ENCODE data around the gene RMND5B. TPM values are rescaled to one million over a fixed set of nuclear protein-coding genes. Genes with fewer than 3 reads are reported as not detected.

RMND5B gene
- total RNA-seq, 1 donor from 2014 or later = 81.6 TPM

GRCh38 chr5:178090856-178091255 is 40.0 kb upstream of the RMND5B start:
- DNase-seq (ENCODE audit: low spot score in 2 of 2) = no peak
- no peak overlapping the region for H3K27ac ChIP-seq
- H3K36me3 ChIP-seq = no peaks in the 10 kb centered on the region
- no peaks in the 10 kb centered on the region for H3K4me1 ChIP-seq
- intact Hi-C loops (cut with DNase I) = no loop called here
- H3K9me3 ChIP-seq = no peaks in the 10 kb centered on the region
- H3K27me3 ChIP-seq = no peaks in the 10 kb centered on the region
- TF ChIP-seq, protein P1, sequence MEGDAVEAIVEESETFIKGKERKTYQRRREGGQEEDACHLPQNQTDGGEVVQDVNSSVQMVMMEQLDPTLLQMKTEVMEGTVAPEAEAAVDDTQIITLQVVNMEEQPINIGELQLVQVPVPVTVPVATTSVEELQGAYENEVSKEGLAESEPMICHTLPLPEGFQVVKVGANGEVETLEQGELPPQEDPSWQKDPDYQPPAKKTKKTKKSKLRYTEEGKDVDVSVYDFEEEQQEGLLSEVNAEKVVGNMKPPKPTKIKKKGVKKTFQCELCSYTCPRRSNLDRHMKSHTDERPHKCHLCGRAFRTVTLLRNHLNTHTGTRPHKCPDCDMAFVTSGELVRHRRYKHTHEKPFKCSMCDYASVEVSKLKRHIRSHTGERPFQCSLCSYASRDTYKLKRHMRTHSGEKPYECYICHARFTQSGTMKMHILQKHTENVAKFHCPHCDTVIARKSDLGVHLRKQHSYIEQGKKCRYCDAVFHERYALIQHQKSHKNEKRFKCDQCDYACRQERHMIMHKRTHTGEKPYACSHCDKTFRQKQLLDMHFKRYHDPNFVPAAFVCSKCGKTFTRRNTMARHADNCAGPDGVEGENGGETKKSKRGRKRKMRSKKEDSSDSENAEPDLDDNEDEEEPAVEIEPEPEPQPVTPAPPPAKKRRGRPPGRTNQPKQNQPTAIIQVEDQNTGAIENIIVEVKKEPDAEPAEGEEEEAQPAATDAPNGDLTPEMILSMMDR (IDR thresholded peaks at IDR 0.05) = no peak
- H3K4me3 ChIP-seq = no peak overlapping the region

GRCh38 chr5:178093134-178093533 is 37.7 kb upstream of the RMND5B start:
- DNase-seq (ENCODE audit: low spot score in 2 of 2) = no peak
- TF ChIP-seq, protein P1 (IDR thresholded peaks at IDR 0.05) = no peak
- intact Hi-C loops (cut with DNase I) = no loop called here

DNA sequence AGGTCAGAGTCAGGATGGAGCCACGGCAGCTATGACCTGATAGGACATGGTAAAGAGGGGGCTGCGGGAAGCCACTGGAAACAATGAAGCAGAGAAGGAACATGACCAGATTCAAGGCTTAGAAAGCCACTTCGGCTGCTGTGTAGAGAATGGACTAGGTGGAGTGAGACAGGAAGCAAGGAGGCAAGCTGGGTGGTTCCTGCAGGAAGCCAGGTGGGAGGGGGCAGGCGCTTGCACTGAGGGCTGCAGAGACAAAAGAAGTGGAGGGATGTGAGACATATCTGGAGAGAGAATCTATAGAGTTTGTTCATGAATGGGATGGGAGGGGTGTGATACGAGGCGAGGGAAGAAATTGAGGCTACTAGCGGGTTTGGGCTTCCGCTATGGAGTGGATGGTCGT is 36.5 kb upstream of the RMND5B start:
- Histone ChIP-seq H3K9me3 (no peaks in the 10 kb centered on the region), H3K27ac (no peak overlapping the region), H3K4me3 (no peak overlapping the region), H3K4me1 (no peaks in the 10 kb centered on the region), H3K36me3 (no peaks in the 10 kb centered on the region), H3K27me3 (no peaks in the 10 kb centered on the region)
- no peak for DNase-seq (ENCODE audit: low spot score in 2 of 2)
- intact Hi-C loops (cut with DNase I) = no loop called here
- TF ChIP-seq, protein P1 (IDR thresholded peaks at IDR 0.05) = no peak

More at GRCh38 chr5:178093134-178093533, 37.7 kb upstream of the RMND5B start:
- H3K27me3 ChIP-seq = no peaks in the 10 kb centered on the region
- no peak overlapping the region for H3K4me3 ChIP-seq
- H3K36me3 ChIP-seq = no peaks in the 10 kb centered on the region
- H3K9me3 ChIP-seq = no peaks in the 10 kb centered on the region
- no peaks in the 10 kb centered on the region for H3K4me1 ChIP-seq
- H3K27ac ChIP-seq = no peak overlapping the region

- Histone ChIP-seq H3K9me3 (no peaks in the 10 kb centered on the region), H3K27me3 (no peaks in the 10 kb centered on the region), H3K4me3 (no peak overlapping the region), H3K27ac (no peak overlapping the region), H3K36me3 (no peaks in the 10 kb centered on the region), H3K4me1 (no peaks in the 10 kb centered on the region)
- intact Hi-C loops (cut with DNase I) = no loop called here
- DNase-seq (ENCODE audit: low spot score in 2 of 2) = no peak
- TF ChIP-seq, protein P1 (IDR thresholded peaks at IDR 0.05) = no peak
Measured at GRCh38 chr5:178098685-178099084, 32.1 kb upstream of the RMND5B start.

DNA sequence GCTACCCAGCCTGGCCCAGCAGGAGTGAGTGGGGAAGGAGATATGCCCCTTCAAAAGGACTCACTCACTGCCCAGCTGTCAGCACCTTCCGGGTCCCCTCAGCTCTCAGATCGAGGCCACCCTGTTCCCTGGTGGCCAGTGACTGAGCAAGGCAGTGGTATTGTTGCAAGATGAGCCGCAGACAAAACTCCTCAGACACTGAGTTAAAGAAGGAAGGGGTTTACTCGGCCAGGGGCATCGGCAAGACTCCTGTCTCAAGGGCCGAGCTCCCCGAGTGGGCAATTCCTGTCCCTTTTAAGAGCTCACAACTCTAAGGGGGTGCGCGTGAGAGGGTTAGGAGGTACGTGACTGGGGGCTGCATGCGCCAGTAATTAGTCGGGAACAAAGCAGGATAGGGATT is 27.2 kb upstream of the RMND5B start:
- no peaks in the 10 kb centered on the region for H3K9me3 ChIP-seq
- H3K36me3 ChIP-seq = no peaks in the 10 kb centered on the region
- DNase-seq (ENCODE audit: low spot score in 2 of 2) = no peak
- no peaks in the 10 kb centered on the region for H3K27me3 ChIP-seq
- TF ChIP-seq, protein P1 (IDR thresholded peaks at IDR 0.05) = no peak
- intact Hi-C loops (cut with DNase I) = no loop called here
- H3K4me1 ChIP-seq = no peaks in the 10 kb centered on the region
- no peak overlapping the region for H3K27ac ChIP-seq
- H3K4me3 ChIP-seq = no peak overlapping the region

- Histone ChIP-seq H3K36me3 (no peaks in the 10 kb centered on the region), H3K27ac (no peak overlapping the region), H3K27me3 (no peaks in the 10 kb centered on the region), H3K9me3 (no peaks in the 10 kb centered on the region), H3K4me1 (no peaks in the 10 kb centered on the region), H3K4me3 (no peak overlapping the region)
- intact Hi-C loops (cut with DNase I) = no loop called here
- TF ChIP-seq, protein P1 (IDR thresholded peaks at IDR 0.05) = no peak
- no peak for DNase-seq (ENCODE audit: low spot score in 2 of 2)
Measured at GRCh38 chr5:178104492-178104891, 26.3 kb upstream of the RMND5B start.

All from ascending aorta (tissue), 2 donors.